HEK293 (cell line): Measurements from ENCODE around the gene STIM2.

ENCODE experiments used
- CTCF ChIA-PET: fragments of 350-600 bp; formaldehyde crosslinking; extraction: SDS; loops from one replicate; lab custom pipeline; 2021; ENCODE audit warnings: antibody characterized with exemption; lab: Yijun Ruan, JAX
- POLR2A ChIA-PET: fragments of 300-600 bp; formaldehyde crosslinking; extraction: SDS; loops from one replicate; lab custom pipeline; 2020; ENCODE audit warnings: antibody characterized with exemption, inconsistent platforms; lab: Yijun Ruan, JAX
- H3K27ac ChIP-seq: fragments of 200-500 bp; sonication (Bioruptor generic); 2 replicates; pipeline ENCODE4 v1.5.1; 2014; ENCODE audit warnings: low read depth, low read length, control low read depth, inconsistent platforms; ENCODE audit errors: extremely low read depth
- H3K36me3 ChIP-seq, 2 experiments: fragments of 200-500 bp in 1 of 2; sonication (Bioruptor generic) in 1 of 2; 1 replicate in 1 of 2; 2 replicates in 1 of 2; pipeline ENCODE4 v1.5.1; 2014 to 2017; ENCODE audit warnings: inconsistent platforms in 2 of 2, low read length in 2 of 2; ENCODE audit not compliant: control insufficient read depth in 2 of 2, insufficient read depth in 1 of 2
- H3K4me1 ChIP-seq: fragments of 200-500 bp; sonication (Bioruptor generic); 2 replicates; pipeline ENCODE4 v1.5.1; 2014; ENCODE audit warnings: mild to moderate bottlenecking, low read length, inconsistent platforms; ENCODE audit not compliant: control insufficient read depth, insufficient read depth
- H3K4me3 ChIP-seq: 2 replicates; pipeline ENCODE4 v1.5.1; 2011; ENCODE audit warnings: low read depth, mild to moderate bottlenecking, control low read depth, low read length, moderate library complexity
- H3K9me3 ChIP-seq: fragments of 200-500 bp; sonication (Bioruptor generic); 2 replicates; pipeline ENCODE4 v1.5.1; 2014; ENCODE audit warnings: low read depth, low read length, inconsistent platforms; ENCODE audit not compliant: control insufficient read depth, insufficient read depth
- IKZF3 ChIP-seq: fragments of 450-650 bp; IDR thresholded peaks from 2 replicates; pipeline ENCODE4 v1.5.0; 2018; ENCODE audit warnings: missing biosample characterization, mild to moderate bottlenecking, missing genetic modification characterization, moderate library complexity
- PRDM1 ChIP-seq: fragments of 450-650 bp; formaldehyde crosslinking; IDR thresholded peaks from 2 replicates; pipeline ENCODE4; 2016; ENCODE audit warnings: missing biosample characterization, missing genetic modification characterization
- PRDM6 ChIP-seq: fragments of 450-650 bp; formaldehyde crosslinking; IDR thresholded peaks from 2 replicates; pipeline ENCODE4 v1.5.1; 2017; ENCODE audit warnings: missing biosample characterization, missing genetic modification characterization
- TRIM28 ChIP-seq: IDR thresholded peaks from 2 replicates; pipeline ENCODE4 v1.6.1; 2011; ENCODE audit warnings: low read length, control low read depth, borderline replicate concordance
- ZNF146 ChIP-seq: fragments of 450-650 bp; formaldehyde crosslinking; IDR thresholded peaks from 2 replicates; pipeline ENCODE4 v1.5.1; 2016; ENCODE audit warnings: missing biosample characterization, missing genetic modification characterization
- ZNF214 ChIP-seq: fragments of 450-650 bp; formaldehyde crosslinking; IDR thresholded peaks from 2 replicates; pipeline ENCODE4 v1.5.1; 2017; ENCODE audit warnings: missing biosample characterization, mild to moderate bottlenecking, missing genetic modification characterization, borderline replicate concordance
- ZNF292 ChIP-seq: fragments of 450-650 bp; formaldehyde crosslinking; IDR thresholded peaks from 2 replicates; pipeline ENCODE4 v1.5.1; 2016; ENCODE audit warnings: low read depth, missing biosample characterization, missing genetic modification characterization, borderline replicate concordance
- ZNF341 ChIP-seq: fragments of 450-650 bp; formaldehyde crosslinking; IDR thresholded peaks from 2 replicates; pipeline ENCODE4; 2016; ENCODE audit warnings: low read depth, missing biosample characterization, missing genetic modification characterization
- ZNF473 ChIP-seq: fragments of 450-650 bp; formaldehyde crosslinking; IDR thresholded peaks from 2 replicates; pipeline ENCODE4 v1.5.1; 2017; ENCODE audit warnings: missing biosample characterization, missing genetic modification characterization
- ZNF48 ChIP-seq: fragments of 450-650 bp; formaldehyde crosslinking; IDR thresholded peaks from 2 replicates; pipeline ENCODE4 v1.5.1; 2016; ENCODE audit warnings: missing biosample characterization, missing genetic modification characterization
- ZNF521 ChIP-seq: fragments of 450-650 bp; formaldehyde crosslinking; IDR thresholded peaks from 2 replicates; pipeline ENCODE4 v1.5.1; 2017; ENCODE audit warnings: missing biosample characterization, mild to moderate bottlenecking, missing genetic modification characterization
- ZNF549 ChIP-seq: fragments of 450-650 bp; IDR thresholded peaks from 2 replicates; pipeline ENCODE4 v1.5.1; 2018; ENCODE audit warnings: missing biosample characterization, missing genetic modification characterization, mild to moderate bottlenecking, inconsistent platforms, moderate library complexity
- ZNF571 ChIP-seq: fragments of 450-650 bp; formaldehyde crosslinking; IDR thresholded peaks from 2 replicates; pipeline ENCODE4 v1.5.0; 2017; ENCODE audit warnings: missing biosample characterization, missing genetic modification characterization
- ZNF600 ChIP-seq: fragments of 450-650 bp; formaldehyde crosslinking; IDR thresholded peaks from 2 replicates; pipeline ENCODE4 v1.5.1; 2016; ENCODE audit warnings: missing biosample characterization, missing genetic modification characterization
- ZSCAN16 ChIP-seq: fragments of 450-650 bp; formaldehyde crosslinking; IDR thresholded peaks from 2 replicates; pipeline ENCODE4 v1.5.1; 2016; ENCODE audit warnings: missing biosample characterization, missing genetic modification characterization
- TF ChIP-seq, protein P1 (sequence below): fragments of 450-650 bp; formaldehyde crosslinking; conservative IDR thresholded peaks from 2 replicates; pipeline ENCODE4 v1.5.1; 2016; ENCODE audit warnings: low read depth, missing biosample characterization, missing genetic modification characterization
- TF ChIP-seq, protein P2 (sequence below): fragments of 450-650 bp; formaldehyde crosslinking; IDR thresholded peaks from 2 replicates; pipeline ENCODE4 v1.5.1; 2016; ENCODE audit warnings: missing biosample characterization, missing genetic modification characterization, borderline replicate concordance

STIM2 gene

DNA sequence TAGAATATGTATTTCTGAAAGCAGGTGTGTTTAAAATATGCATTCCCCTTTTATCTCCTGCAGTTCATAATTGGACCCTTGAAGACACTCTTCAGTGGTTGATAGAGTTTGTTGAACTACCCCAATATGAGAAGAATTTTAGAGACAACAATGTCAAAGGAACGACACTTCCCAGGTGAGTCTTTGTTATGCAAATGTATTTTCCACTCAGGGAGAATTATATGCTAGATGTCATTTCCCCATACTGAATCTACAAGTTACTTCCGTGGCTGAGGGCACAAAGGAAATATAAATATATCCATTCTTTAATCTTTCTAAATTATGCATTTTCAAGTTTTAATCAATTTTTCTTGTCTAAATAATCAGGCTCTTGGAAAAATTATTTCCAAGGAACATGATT is 134.7 kb downstream of the STIM2 start (continued):
- TF ChIP-seq, protein P1, sequence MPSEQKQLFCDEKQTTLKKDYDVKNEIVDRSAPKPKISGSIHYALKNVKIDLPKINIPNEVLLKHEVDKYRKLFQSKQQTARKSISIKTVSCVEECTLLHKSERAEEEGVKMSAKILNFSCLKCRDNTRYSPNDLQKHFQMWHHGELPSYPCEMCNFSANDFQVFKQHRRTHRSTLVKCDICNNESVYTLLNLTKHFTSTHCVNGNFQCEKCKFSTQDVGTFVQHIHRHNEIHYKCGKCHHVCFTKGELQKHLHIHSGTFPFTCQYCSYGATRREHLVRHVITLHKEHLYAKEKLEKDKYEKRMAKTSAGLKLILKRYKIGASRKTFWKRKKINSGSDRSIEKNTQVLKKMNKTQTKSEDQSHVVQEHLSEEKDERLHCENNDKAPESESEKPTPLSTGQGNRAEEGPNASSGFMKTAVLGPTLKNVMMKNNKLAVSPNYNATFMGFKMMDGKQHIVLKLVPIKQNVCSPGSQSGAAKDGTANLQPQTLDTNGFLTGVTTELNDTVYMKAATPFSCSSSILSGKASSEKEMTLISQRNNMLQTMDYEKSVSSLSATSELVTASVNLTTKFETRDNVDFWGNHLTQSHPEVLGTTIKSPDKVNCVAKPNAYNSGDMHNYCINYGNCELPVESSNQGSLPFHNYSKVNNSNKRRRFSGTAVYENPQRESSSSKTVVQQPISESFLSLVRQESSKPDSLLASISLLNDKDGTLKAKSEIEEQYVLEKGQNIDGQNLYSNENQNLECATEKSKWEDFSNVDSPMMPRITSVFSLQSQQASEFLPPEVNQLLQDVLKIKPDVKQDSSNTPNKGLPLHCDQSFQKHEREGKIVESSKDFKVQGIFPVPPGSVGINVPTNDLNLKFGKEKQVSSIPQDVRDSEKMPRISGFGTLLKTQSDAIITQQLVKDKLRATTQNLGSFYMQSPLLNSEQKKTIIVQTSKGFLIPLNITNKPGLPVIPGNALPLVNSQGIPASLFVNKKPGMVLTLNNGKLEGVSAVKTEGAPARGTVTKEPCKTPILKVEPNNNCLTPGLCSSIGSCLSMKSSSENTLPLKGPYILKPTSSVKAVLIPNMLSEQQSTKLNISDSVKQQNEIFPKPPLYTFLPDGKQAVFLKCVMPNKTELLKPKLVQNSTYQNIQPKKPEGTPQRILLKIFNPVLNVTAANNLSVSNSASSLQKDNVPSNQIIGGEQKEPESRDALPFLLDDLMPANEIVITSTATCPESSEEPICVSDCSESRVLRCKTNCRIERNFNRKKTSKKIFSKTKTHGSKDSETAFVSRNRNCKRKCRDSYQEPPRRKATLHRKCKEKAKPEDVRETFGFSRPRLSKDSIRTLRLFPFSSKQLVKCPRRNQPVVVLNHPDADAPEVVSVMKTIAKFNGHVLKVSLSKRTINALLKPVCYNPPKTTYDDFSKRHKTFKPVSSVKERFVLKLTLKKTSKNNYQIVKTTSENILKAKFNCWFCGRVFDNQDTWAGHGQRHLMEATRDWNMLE (tag by site-specific recombination): no peak
- TF ChIP-seq, protein P2, sequence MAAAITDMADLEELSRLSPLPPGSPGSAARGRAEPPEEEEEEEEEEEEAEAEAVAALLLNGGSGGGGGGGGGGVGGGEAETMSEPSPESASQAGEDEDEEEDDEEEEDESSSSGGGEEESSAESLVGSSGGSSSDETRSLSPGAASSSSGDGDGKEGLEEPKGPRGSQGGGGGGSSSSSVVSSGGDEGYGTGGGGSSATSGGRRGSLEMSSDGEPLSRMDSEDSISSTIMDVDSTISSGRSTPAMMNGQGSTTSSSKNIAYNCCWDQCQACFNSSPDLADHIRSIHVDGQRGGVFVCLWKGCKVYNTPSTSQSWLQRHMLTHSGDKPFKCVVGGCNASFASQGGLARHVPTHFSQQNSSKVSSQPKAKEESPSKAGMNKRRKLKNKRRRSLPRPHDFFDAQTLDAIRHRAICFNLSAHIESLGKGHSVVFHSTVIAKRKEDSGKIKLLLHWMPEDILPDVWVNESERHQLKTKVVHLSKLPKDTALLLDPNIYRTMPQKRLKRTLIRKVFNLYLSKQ (tag by site-specific recombination): no peak
- TF ChIP-seq TRIM28 (no peak), ZNF521 (tag by site-specific recombination) (no peak), IKZF3 (tag by site-specific recombination) (no peak)

DNA sequence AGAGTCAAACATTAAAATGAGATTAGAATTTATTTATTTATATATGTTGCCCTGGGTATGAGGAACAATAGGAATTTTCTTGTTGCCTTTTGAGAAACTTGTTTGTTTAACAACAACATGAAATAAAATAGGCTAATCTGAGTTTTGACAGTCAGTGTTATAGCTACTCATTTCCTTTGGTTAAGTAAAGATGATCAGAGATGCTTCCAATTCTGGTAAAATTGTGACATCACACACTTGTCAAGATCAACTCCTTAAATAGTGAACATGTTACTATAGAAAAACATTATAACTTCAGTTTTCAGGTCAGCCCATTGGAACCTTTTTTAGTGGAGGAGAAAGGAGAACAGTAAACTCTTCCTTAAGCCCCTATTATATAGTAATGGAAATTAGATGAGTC is 136.1 kb downstream of the STIM2 start:
- POLR2A ChIA-PET: no interaction called here
- Histone ChIP-seq H3K36me3 (no peaks in the 10 kb centered on the region), H3K27ac (no peak overlapping the region), H3K9me3 (no peaks in the 10 kb centered on the region), H3K4me1 (no peaks in the 10 kb centered on the region)
- CTCF ChIA-PET: no interaction called here
- TF ChIP-seq ZNF48 (tag by site-specific recombination): no peak
- TF ChIP-seq ZNF549 (tag by site-specific recombination): no peak
- TF ChIP-seq ZNF571: no peak
- no peak for TF ChIP-seq ZNF600 (tag by site-specific recombination)
- TF ChIP-seq ZSCAN16 (tag by site-specific recombination): no peak
- TF ChIP-seq ZNF473 (tag by site-specific recombination): no peak
- no peak for TF ChIP-seq ZNF292 (tag by site-specific recombination)
- TF ChIP-seq ZNF341 (tag by site-specific recombination): no peak
- TF ChIP-seq, all 188 proteins: peak for 0
- no peak overlapping the region for H3K4me3 ChIP-seq

DNA sequence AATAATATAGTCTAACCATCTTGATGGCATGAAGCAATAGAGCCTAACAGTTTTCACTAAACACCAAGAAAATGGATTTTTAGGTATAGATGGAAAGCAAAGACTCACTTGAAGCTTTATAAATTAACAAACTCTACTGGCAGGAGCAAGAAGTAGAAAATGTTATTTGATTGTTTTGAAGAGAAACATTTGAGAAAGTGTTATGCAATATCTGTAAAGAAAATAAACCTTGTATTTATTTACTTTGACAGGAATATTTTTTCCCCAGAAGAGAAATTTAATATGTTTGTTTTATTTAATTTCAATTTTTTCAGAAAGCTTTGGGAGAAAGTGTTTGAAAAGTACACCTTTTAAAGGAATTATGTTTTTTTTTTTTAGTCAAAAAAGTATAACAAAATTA is 139.0 kb downstream of the STIM2 start:
- Histone ChIP-seq H3K4me1 (peaks cover 4% of the 10 kb centered on the region; the same call in 1 of the 2 replicates), H3K36me3 (no peaks in the 10 kb centered on the region), H3K27ac (no peak overlapping the region), H3K9me3 (no peaks in the 10 kb centered on the region), H3K4me3 (no peak overlapping the region)
- POLR2A ChIA-PET: no interaction called here
- TF ChIP-seq ZNF214 (tag by site-specific recombination) (no peak), PRDM6 (peak; percentile 43; the same call in 1 of the 2 replicates), PRDM1 (0 out of 2 replicates have a peak, but pooled peaks have one; percentile 32), ZNF146 (tag by site-specific recombination) (no peak)
- CTCF ChIA-PET: interaction anchor here (1.7 kb wide), 1 partner anchor 11 kb away, joined by 7 read pairs; no protein-coding TSS in a partner anchor
